HG03175 (cell line): Measurements from ENCODE around the gene MMAB.

Experiments used
- ATAC-seq: cut with Tn5 transposase; IDR thresholded peaks from one replicate; pipeline ENCODE4 v1.9.1; 2021; ENCODE audit warnings: mild to moderate bottlenecking, moderate library complexity; ENCODE audit not compliant: unreplicated experiment

Gene MMAB

GRCh38 chr12:109586385-109587296 is 13.3 kb upstream of the MMAB start:
- ATAC-seq: no peak

- ATAC-seq: no peak
Measured at GRCh38 chr12:109583733-109584132, 10.4 kb upstream of the MMAB start.

DNA sequence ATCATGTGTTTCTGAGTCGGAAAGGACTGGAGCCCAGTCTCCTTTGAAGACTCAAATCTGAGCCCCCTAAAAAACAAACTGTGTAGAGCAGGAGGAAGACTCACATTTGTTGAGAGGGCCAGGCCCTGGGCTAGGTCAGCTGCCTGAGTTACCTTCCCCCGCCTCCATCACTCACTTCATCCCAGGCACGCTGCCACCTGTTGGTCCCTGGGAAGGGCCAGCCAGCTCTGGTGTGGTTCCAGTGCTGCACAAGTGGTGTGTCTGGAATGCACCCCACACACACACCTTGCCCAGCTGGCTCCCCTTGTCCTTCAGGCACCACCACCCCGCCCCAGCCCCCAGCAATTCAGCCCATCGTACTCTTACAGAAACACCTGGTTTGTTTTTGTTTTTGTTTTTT is 9.3 kb upstream of the MMAB start:
- ATAC-seq: no peak

DNA sequence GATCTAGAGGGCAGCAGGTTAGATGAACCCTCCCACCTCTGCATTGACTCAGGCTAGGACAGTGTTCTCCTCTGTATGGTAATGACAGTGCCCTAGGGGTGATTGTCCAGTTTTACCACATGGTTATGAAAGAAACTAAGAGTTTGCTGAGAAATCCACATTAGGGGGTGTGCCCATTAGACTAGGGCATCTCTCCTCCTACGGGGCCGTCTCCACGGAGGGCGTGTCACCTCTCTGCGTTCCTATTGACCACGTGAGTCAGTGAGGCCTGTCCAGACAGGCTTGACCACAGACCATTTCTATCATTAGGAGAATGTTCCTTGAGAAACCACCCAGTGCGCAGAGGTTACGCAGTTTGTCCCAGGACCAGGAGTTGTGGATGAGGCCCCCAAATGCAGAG is 8.6 kb upstream of the MMAB start:
- no peak for ATAC-seq

DNA sequence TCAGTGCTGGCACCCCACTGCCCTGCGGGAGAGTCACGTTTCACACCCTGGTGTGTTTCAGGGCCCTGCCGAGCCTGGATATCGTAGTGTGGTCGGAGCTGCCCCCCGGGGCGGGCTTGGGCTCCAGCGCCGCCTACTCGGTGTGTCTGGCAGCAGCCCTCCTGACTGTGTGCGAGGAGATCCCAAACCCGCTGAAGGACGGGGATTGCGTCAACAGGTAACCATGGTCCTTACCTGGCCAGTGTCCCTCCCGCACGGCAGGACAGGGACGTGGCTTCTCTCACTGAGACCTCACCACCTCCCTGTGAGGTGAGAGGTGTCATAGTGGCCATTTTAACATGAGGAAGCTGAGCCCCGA is 8.0 kb upstream of the MMAB start:
- ATAC-seq: no peak

DNA sequence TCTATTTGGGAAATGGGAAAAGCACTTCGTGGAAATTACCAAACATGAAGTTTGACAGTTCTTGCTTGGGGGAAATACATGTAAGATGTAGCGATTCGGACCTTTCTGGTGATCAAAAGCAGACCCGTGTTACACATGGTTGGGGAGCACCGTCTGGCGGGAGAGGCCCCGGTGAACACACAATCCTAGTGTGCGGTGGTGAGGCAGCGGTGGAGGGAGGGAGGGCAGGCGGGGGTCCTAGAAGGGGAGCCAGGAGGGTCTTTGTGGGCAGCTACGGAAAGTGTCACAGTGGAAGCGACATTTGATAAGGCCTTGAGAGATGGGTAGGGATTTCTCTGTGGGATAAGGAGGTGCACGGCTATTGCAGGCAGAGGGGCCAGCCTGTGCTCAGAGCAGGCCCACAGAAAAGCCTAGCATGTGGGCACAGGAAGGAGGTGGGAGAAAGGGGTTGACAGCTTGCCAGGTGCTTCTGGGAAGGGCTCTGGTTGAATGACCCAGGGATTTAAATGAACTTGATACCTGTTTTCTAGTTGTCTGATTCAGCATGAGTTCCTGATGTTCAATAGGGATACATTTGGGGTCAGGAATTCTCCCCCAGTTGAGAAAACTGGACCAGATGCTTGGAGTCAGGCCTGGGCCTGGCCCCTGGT is 7.5 kb upstream of the MMAB start:
- no peak for ATAC-seq

DNA sequence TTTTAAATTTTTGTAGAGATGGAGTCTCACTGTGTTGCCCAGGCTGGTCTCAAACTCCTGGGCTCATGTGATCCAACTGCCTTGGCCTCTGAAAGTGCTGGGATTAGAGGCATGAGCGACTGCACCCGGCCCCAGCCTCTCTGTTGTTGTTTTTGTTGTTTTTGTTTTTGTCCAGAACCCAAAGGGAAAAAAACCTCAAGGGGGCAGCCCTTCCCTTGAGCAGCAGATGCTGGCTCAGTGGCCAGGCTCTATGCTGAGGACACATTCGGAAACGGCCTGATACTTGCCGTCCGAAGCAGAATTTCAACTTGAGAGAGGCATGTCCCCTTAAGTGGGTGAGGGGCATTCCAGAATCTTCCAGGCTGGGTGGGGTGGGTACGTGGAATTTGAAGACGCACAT is 7.0 kb upstream of the MMAB start:
- no peak for ATAC-seq

DNA sequence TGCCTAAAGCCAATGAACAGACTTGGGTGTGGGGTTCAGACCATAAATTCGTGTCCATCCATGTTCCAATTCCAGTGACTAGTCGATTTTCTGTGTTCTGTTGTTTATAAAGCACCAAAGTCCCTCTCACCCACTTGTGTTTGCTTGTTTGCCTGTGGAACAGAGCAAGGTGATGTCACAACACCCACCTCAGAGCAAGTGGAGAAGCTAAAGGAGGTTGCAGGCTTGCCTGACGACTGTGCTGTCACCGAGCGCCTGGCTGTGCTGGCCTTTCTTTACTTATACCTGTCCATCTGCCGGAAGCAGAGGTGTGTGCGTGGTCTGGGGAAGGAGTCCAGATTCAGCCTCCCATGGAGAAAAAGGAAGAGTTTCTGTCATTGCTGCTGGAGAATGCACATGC is 6.3 kb upstream of the MMAB start:
- ATAC-seq: no peak

DNA sequence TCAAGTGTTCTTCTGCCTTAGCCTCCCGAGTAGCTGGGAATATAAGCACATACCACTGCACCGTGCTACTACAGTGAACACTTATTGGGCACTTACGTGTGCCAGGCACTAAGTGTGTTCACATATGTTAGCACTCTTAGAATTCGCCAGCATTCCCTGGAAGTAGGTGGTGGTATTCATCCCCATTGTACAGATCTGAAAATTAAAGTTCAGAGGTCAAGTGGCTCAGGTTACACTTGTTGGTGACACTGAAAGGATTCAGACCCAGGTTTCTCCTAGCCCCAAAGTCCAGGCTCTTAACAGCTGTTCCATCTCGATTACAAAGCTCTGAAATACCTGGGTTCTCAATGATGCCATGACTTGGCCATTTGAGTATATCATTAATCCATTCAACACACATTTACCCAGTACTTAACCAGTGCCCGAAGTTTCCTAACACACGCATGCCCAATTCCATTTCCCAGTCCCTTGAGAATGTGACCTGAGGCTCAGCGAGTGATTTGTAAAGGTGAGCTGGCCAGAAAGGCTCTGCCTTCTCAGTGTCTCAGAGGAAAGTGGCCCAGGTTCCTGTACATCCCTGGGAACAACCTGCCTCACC is 5.1 kb upstream of the MMAB start:
- no peak for ATAC-seq

DNA sequence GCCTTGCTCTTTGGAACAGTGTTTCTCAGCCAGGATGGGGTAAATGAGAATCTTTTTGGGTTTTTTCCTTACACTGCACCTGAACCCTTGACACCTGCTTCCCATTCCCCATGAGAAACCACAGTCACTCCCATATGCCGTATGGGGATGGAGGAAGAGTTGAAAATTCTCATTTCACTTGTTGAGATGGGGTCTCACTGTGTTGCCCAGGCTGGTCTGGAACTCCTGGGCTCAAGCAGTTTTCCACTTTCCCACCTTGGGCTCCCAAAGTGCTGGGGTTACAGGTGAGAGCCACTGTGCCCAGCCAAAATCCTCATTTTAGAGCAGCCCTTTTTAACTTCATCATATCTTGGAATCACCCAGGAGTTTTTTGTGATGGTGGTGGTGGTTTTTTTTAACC is 4.0 kb upstream of the MMAB start:
- no peak for ATAC-seq

GRCh38 chr12:109575683-109576082 is 2.4 kb upstream of the MMAB start:
- ATAC-seq: no peak

DNA sequence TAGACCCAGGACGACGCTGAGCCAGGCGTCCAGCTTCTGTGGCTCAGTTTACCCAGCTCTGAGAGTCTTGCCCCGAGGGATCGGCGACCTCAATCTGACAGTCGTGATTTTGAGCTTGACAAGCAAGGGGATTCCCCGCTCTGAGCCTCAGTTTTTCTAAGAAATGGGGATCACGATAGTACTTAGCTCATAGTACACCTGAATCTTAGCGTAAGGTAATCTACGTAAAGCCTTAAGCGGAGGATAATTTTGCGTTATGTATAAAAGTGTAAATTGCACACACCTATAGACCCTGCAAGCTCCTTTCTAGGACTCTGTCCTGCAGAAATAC is 575 bp upstream of the MMAB start:
- peak; percentile 3 for ATAC-seq

DNA sequence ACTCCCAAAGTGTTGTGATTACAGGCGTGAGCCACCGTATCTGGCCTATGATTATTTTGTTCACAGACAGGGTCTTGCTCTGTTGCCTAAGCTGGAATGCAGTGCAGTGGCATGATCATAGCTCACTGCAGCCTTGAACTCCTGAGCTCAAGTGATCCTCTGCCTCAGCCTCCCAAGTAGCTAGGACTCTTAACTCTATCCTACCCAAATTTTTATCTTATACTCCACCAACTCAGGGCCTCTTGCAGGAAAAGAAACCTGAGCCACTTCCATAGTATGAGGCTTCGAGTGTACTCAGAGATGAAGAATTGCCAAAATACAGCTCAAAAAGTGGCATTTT is 828 bp downstream of the MMAB start:
- ATAC-seq: no peak

DNA sequence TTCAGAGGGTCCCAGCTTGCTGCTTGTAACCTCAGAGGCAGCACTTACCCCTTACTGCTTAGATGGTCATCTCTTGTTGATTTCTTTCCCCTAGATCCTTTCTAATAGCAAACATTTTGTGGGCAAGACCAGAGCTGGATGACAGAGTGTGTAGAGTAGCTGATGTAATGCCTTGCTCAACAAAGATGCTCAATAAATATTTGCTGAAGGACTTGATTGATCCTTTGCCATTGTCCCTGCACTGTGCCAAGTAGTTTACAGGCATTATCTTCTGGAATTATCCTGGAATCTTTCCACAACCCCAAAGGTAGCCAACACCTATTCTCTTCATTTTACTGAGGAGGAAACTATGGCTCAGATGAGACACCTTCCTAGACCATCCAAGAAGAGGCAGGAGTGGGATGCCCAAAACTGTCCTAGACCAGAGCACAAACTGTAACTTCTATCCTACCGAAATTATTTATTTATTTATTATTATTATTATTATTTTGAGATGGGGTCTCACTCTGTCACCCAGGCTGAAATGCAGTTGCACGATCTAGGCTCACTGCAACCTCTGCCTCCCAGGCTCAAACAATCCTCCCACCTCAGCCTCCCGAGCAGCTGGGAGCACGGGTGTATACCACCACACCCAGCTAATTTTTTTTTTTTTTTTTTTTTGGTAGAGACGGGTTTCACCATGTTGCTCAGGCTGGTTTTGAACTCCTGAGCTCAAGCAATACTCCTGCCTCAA is 1.4 kb downstream of the MMAB start:
- no peak for ATAC-seq

DNA sequence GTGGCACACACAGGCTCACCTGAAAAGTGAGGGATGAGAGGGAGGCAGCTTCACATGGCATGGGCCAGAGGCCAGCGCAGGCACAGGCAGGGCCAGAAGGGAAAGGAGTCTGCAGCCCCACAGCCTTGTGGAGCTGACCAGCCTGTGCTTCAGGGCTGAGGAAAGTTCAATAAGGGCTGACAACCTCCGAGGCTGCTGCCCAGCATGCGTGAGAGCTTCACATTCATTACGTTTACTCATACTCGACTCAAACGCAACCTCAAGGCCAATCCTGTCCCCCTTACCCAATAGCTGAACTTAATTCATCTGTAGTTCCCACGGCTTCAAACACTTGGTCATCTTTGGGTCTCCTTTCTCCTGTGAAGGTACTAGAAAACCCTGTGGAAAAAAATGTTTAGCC is 4.8 kb downstream of the MMAB start:
- ATAC-seq: no peak

DNA sequence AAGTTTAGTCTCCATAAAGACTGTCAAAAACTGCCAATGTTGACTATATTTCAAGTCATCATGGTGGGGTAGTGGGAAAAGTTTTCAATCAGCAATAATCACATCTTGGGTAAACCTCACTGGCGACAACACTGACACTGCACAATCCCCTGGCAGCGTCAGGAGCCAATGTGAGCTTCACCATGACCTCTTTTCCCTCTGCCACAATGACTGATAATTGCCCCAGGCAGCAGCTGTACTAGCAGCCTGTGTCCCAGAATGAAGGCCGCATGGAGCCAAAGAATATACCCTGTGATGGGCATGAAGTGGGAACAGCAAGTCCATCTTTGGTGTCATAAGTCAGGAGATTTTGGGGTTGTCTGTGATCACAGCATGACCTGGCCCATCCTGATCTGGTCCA is 5.3 kb downstream of the MMAB start:
- ATAC-seq: no peak

DNA sequence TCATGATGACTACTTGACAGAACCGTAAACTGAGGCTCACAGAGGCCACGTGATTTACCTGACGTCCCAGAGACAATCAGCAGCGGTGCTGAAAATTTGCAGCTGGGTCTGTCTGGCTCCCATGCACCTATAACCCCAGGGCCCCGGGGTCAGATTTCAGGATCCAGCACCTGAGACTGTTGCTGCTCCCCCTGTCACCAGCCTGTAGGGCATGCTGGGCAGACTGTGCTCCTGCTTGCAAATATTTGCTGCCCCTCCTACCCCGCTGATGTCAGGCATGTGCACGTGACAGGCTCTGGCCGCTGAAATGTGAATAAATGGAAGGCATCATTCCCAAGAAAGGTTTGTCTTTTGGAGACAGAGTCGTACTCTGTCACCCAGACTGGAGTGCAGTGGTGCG is 6.0 kb downstream of the MMAB start:
- no peak for ATAC-seq

DNA sequence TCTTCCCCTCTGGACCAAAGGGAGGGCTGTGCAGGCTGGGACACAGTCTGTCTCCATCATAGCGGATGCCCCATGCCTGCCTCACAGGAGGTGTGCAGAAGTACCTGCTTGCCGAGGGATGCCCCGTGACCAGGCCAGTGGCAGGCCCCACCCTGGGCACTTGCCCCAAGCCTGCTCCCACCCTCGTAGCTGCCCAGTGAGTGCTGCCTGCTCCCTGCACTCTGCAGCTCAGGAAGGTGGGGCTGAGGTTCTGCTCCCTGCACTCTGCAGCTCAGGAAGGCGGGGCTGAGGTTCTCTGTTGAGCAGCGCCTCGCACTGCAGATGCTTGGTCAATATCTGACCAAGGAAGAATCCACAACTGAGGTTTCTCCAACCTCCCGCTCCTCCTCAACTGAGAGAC is 6.9 kb downstream of the MMAB start:
- ATAC-seq: no peak

DNA sequence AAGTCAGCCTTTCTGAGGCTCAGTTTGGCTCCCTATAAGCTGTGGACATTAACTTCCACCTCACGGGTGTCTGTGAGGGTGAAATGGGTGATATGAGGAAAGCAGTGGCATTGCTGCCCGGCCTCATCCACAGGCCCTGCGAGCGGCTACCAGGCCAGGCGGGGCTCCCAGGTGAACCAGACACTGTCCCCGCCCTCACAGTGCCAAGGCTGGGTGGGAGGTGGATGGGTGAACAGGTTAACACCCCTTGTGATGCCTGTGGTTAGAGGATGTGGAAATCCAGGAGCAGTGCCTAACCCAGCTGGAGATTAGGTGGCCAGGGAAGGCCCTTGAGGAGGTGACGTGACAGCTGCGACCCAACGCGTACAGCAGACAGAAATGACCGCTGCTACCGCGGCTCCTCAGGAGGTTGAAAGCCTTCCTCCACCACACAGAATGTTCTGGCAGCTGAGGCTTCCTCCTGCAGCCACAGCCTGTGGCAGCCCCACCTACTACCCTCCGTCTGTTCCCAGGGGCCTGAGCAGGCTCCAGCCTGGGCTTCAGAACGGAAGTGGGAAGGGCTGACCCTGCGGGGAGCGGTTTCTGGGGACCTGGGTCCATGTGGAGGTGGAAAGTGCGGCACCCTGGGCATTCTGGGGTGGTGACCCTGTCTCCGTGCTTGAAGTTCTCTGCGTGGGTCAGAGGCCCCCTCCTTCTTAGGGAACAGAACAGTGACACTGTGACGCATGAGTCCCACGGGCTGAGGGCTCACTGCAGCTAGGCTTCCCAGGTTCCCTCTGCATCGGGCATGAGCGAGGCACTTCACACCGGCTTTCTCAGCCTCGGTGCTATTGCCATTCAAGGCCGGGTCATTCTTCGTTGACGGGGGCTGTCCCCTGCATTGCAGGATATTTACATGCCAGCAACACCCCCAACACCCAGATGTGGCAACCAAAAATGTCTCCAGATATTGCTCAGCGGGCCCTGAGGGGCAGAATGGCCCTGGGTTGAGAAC is 9.7 kb downstream of the MMAB start:
- no peak for ATAC-seq

DNA sequence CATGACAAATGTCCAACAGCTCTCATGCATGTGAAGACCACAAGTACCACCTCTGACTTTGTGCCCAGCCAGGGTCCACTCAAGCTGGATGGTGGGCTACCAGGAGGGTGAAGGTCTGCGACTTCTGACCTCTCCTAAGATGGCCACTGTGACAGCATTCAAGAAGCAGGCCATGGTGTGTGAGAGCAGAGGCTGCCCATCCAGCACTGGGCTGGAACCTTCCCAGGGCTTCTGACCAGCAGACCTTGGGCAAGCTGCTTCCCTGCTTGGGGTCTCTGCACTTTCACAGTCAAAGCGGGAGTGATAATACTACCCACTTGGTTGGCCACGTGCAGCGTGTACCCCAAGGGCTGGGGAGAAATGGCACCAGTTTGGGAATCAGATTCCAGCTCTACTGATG is 10.4 kb downstream of the MMAB start:
- no peak for ATAC-seq

DNA sequence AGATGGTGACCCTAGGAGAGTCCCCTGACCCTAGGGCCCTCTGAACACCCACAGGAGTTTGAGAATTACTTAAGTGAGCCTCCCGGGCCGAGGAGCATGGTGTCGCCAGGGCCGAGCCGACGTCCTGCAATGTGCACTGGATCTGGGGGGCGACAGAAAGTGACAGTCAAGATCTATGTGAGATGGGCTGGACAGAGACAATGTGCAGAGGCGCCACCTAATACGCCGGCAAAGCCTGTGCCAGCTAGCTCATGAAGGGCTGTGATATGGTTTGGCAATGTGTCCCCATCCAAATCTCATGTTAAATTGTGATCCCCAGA is 11.6 kb downstream of the MMAB start:
- ATAC-seq: no peak
